ENCODE data around the gene RTBDN.

DNA sequence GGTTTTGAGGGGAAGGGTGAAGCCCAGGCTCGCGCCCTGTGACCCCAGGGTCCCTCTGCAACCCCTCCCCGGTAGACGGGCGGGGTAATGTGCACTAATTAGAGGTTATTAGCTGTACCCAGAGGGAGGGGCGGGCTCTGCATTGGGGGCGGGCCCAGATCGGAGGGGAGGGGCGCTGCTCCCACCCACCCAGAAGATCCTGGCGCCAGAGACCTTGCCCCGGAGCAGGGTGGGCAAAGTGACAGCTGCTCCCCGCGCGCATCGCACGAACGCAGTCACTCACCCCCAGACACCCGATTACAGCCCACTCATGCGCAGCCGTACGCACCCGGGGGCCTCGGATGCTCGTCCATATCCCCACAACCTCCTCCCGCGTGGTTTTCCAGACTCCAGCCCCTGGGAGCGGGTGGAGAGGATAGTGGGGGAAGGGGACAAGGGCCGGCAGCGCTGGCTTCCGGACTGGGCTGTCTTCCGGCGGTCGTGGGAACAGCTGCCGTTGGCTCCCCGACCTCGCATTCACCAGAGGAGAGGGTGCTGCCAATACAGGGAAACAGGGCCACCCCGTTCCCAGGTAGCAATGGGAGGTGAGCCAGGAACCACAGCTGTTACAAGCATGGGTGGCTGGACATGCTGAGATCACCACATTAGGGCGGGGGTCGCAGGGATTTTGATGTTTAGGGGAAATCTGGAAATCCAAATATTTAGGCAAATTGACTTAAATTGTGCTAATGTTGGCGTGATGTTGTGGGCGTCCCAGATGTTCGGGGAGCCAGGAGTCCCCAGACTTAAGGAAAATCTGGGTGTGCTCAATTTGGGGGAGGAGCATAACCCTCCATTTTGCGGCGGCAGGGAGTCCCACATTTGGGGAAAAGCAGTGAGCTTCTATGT, 56.1 kb downstream of the RTBDN start:
- TF ChIP-seq EZH2phosphoT487 (IDR thresholded peaks at IDR 0.05; ENCODE audit: insufficient read depth, low read depth) (no peak), EZH2 (IDR thresholded peaks at IDR 0.05; ENCODE audit: insufficient read depth, poor library complexity, severe bottlenecking) (no peak)
